Endothelial cell of umbilical vein (primary cell): Measurements from ENCODE around the gene ZSWIM5.

Source experiments
- CTCF ChIP-seq, 2 donors: IDR thresholded peaks; 1 replicate in 1 of 2; 2 replicates in 1 of 2; pipeline ENCODE4 v1.5.1; 2011; ENCODE audit warnings: low read length in 2 of 2, mild to moderate bottlenecking in 2 of 2, moderate library complexity in 2 of 2, control low read depth in 1 of 2, inconsistent platforms in 1 of 2, low read depth in 1 of 2; ENCODE audit not compliant: insufficient read depth in 1 of 2; ENCODE audit errors: extremely low read depth in 1 of 2
- EZH2 ChIP-seq: IDR thresholded peaks from 2 replicates; pipeline ENCODE4 v1.6.1; 2012; ENCODE audit warnings: borderline replicate concordance, low read depth, mild to moderate bottlenecking, moderate library complexity, low read length, inconsistent platforms; ENCODE audit not compliant: severe bottlenecking
- FOS ChIP-seq: IDR thresholded peaks from 2 replicates; pipeline ENCODE4 v1.6.1; 2011; ENCODE audit warnings: mild to moderate bottlenecking, low read length, moderate library complexity, borderline replicate concordance; ENCODE audit not compliant: insufficient read depth
- GATA2 ChIP-seq: IDR thresholded peaks from 2 replicates; pipeline ENCODE4 v1.7.0; 2011; ENCODE audit warnings: low read depth, mild to moderate bottlenecking, moderate library complexity, mixed read lengths, low read length; ENCODE audit not compliant: insufficient read length, insufficient read depth
- JUN ChIP-seq: IDR thresholded peaks from 2 replicates; pipeline ENCODE4 v1.6.1; 2011; ENCODE audit warnings: borderline replicate concordance, low read depth; ENCODE audit not compliant: insufficient read length, insufficient read depth
- MAX ChIP-seq: IDR thresholded peaks from 2 replicates; pipeline ENCODE4 v1.6.1; 2011; ENCODE audit not compliant: insufficient read depth, insufficient read length
- MYC ChIP-seq: IDR thresholded peaks from one replicate; pipeline ENCODE4 v1.6.1; 2011; ENCODE audit warnings: mild to moderate bottlenecking, low read depth, low read length
- POLR2A ChIP-seq: IDR thresholded peaks from 2 replicates; pipeline ENCODE4 v1.6.1; 2012; ENCODE audit warnings: low read depth, mild to moderate bottlenecking, control low read depth, low read length
- POLR2AphosphoS5 ChIP-seq: IDR thresholded peaks from 2 replicates; pipeline ENCODE4 v1.6.1; 2012; ENCODE audit warnings: low read depth, mild to moderate bottlenecking, control low read depth, low read length, moderate library complexity; ENCODE audit not compliant: insufficient read depth

DNA sequence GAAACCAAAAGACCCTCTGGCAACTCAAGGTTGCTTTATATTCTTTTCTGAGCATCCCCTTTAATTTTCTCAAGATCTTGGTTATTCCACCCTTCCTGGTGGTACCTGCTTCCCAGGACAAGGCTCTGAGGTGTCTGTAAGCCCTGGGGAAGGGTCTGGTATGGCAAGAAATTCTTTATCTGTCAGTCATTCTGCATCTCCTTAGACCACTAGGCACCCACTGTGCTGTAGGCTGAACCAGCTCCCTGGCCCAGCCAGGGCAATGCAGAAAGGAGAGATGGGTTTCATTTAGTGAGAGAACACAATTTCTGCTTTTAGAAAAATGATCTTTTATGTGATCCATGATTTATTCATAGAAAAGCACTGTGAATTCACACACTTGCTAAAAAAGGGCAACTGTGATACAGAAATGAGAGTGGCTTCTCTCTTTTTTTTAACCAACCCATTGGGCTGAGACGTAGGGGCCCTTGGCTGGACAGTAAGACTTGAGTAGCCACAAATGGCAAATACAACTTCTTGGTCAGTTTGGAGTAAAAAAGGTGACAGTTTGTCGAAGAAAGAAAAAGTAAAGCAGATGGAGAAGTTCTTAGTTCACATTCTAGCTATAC, 190.2 kb downstream of the ZSWIM5 start:
- no peak for TF ChIP-seq CTCF (IDR thresholded peaks at IDR 0.05; ENCODE audit: extremely low read depth in 1 of 2, insufficient read depth in 1 of 2, low read depth in 1 of 2, low read length in 2 of 2)
- TF ChIP-seq POLR2A: no peak
- no peak for TF ChIP-seq FOS
- no peak for TF ChIP-seq POLR2AphosphoS5
- no peak for TF ChIP-seq MYC
- no peak for TF ChIP-seq EZH2
- no peak for TF ChIP-seq MAX
- TF ChIP-seq JUN: no peak
- TF ChIP-seq GATA2: no peak
